Type B pancreatic cell (in vitro differentiated cells): ENCODE data around the gene TMEM233. TPM values are rescaled to one million over a fixed set of nuclear protein-coding genes. Genes with fewer than 3 reads are reported as not detected.

Experiments
- DNase-seq: peaks from one replicate; pipeline ENCODE4 v3.0.0; 2021; ENCODE audit warnings: mixed read lengths; ENCODE audit not compliant: unreplicated experiment; ENCODE audit errors: extremely low spot score
- H3K27ac Mint-ChIP-seq: 2 replicates; pipeline ENCODE4 v1.8.0; 2021; ENCODE audit warnings: mild to moderate bottlenecking, mixed read lengths
- H3K27me3 Mint-ChIP-seq: 2 replicates; pipeline ENCODE4 v1.8.0; 2021; ENCODE audit warnings: mixed read lengths
- H3K36me3 Mint-ChIP-seq: 2 replicates; pipeline ENCODE4 v1.8.0; 2021; ENCODE audit warnings: mixed read lengths
- H3K4me1 Mint-ChIP-seq: one replicate; pipeline ENCODE4 v1.8.0; 2021; ENCODE audit warnings: mixed read lengths; ENCODE audit not compliant: unreplicated experiment
- H3K4me3 Mint-ChIP-seq: 2 replicates; pipeline ENCODE4 v1.8.0; 2021; ENCODE audit warnings: mild to moderate bottlenecking, mixed read lengths
- H3K9me3 Mint-ChIP-seq: 2 replicates; pipeline ENCODE4 v1.8.0; 2021; ENCODE audit warnings: mixed read lengths
- CTCF ChIP-seq: fragments of 200-600 bp; sonication (generic); conservative IDR thresholded peaks from 2 replicates; pipeline ENCODE4 v1.5.0; 2021; ENCODE audit warnings: antibody characterized with exemption, mild to moderate bottlenecking
- total RNA-seq: library from RNA; stranded (reverse); gene quantifications from 2 replicates; pipeline ENCODE4 v1.2.1, GENCODE V29; 2021; ENCODE audit warnings: low replicate concordance

TMEM233 gene
- total RNA-seq, 1 donor from 2014 or later = not detected

- Mint-ChIP-seq H3K27me3 (peaks cover 15% of the 10 kb centered on the region), H3K27ac (no peak overlapping the region), H3K36me3 (no peaks in the 10 kb centered on the region), H3K9me3 (no peaks in the 10 kb centered on the region), H3K4me3 (no peak overlapping the region), H3K4me1 (no peaks in the 10 kb centered on the region)
- no peak for DNase-seq
- no peak for TF ChIP-seq CTCF
These were observed 66.5 kb downstream of the TMEM233 start for GRCh38 chr12:119660076-119660475.

GRCh38 chr12:119661882-119662281 is 68.3 kb downstream of the TMEM233 start:
- no peaks in the 10 kb centered on the region for H3K36me3 Mint-ChIP-seq
- TF ChIP-seq CTCF = no peak
- no peak overlapping the region for H3K4me3 Mint-ChIP-seq
- H3K27ac Mint-ChIP-seq = no peak overlapping the region
- no peak for DNase-seq
- peaks cover under 1% of the 10 kb centered on the region for H3K4me1 Mint-ChIP-seq
- H3K27me3 Mint-ChIP-seq = peaks cover 15% of the 10 kb centered on the region
- no peaks in the 10 kb centered on the region for H3K9me3 Mint-ChIP-seq

GRCh38 chr12:119664642-119665041 is 71.1 kb downstream of the TMEM233 start:
- Mint-ChIP-seq H3K27me3 (peaks cover 15% of the 10 kb centered on the region), H3K4me3 (no peak overlapping the region), H3K27ac (no peak overlapping the region), H3K36me3 (no peaks in the 10 kb centered on the region), H3K4me1 (peaks cover 7% of the 10 kb centered on the region), H3K9me3 (no peaks in the 10 kb centered on the region)
- no peak for DNase-seq
- TF ChIP-seq CTCF = no peak

GRCh38 chr12:119665164-119665929 is 71.8 kb downstream of the TMEM233 start:
- peaks cover 2% of the 10 kb centered on the region for H3K36me3 Mint-ChIP-seq
- peaks cover 15% of the 10 kb centered on the region for H3K27me3 Mint-ChIP-seq
- no peak overlapping the region for H3K4me3 Mint-ChIP-seq
- no peaks in the 10 kb centered on the region for H3K9me3 Mint-ChIP-seq
- peaks cover 14% of the 10 kb centered on the region for H3K4me1 Mint-ChIP-seq
- H3K27ac Mint-ChIP-seq = no peak overlapping the region
- DNase-seq = no peak
- TF ChIP-seq CTCF = no peak

GRCh38 chr12:119666226-119666795 is 72.7 kb downstream of the TMEM233 start:
- peaks cover 6% of the 10 kb centered on the region for H3K36me3 Mint-ChIP-seq
- DNase-seq = no peak
- no peak overlapping the region for H3K27ac Mint-ChIP-seq
- TF ChIP-seq CTCF = no peak
- no peak overlapping the region for H3K4me3 Mint-ChIP-seq
- no peaks in the 10 kb centered on the region for H3K9me3 Mint-ChIP-seq
- peaks cover 24% of the 10 kb centered on the region for H3K4me1 Mint-ChIP-seq
- H3K27me3 Mint-ChIP-seq = peaks cover 15% of the 10 kb centered on the region
